ENCODE measurements around the gene KLF7.

Gene KLF7

DNA sequence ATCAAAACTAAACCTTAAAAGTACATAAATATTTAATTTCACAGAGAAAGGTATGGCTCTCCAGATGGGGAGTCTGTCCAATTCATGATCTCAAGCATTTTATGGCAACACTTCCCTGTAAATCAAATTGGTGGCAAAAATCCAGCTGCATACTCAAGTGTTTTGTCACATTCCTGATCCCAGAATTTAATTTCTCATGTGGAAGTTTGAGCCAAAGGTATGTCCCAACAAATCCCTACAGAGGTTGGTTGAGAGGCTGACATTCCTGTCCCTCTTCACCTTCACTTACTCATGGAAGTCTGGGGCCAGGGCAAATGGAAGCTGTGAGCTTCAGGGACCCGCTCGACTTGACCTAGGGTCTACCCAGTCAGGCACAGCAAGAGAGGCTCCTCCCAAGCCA lies 17.7 kb downstream of the KLF7 start:
- FAIRE-seq = no peak

DNA sequence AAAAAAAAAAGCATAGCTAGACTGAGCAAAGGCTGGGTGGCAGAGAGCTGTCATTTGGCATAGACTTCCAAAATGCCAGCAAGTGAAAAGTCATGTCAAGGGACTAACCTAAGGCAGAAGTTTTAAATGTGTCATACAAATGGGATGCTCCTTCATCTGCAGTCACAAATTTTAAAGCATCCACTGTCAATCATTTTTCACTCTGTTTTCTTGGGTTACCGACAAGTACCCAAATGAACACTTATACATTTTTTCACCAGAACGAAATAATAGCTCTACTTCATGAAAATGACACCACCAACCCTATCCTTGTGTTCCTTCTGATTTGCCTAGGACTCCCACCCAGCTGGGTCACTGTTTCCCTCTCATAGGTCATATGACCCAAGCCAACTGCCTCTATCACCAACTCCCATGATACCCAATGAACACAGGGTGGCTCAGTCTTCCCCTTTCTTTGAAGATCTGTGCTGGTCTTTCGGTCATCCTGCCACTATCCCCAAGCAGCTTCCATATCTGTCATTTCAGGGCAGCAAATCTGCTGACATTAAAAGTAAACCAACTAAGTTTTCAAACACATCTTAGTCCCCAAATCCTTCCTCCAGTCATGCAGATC lies 21.5 kb downstream of the KLF7 start:
- no peak for FAIRE-seq

DNA sequence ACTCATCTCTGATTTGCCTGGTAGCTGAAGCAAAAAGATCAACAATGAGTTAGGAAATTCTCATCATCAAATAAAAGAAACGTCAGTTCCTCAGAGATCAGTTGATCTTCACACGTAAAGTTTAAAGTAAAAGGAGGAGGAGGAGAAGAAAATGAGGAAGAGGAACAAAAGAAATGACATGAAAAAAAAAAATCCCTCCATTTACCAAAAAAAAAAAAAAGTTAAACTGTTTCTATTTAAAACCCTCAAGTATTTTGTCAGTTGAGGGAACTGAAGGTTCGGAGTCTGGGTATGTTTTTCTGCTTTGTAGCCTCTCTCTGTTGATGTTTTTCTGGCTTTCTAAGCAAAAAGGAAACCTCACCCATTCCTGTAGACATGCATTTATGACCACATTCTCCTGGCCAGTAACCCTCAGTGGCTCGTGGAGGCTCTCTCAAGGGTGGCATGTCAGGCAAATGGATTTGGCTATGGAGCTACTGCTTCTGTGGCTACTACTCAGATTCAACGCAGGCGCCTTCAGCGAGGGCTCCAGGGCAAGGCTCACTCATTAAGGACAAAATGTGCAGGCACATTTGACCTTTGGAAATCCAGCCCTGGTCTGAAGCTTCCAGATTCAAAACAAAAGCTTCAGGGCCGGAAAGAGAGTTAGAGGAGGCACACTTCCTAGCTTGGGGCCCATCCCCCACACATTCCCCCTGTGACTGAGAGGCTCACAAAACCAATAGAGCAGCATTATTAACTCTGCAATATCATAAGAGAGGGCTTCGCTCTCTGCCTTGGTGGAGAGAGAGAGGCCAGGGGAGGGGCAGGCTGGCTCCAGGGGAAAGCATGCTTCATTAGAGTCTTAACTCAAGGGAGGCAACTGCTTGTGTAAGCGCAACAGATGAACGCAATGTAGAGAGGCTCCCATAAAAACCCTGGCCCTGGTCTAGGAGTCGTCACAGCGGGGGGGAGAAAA lies 22.3 kb downstream of the KLF7 start:
- FAIRE-seq = no peak

DNA sequence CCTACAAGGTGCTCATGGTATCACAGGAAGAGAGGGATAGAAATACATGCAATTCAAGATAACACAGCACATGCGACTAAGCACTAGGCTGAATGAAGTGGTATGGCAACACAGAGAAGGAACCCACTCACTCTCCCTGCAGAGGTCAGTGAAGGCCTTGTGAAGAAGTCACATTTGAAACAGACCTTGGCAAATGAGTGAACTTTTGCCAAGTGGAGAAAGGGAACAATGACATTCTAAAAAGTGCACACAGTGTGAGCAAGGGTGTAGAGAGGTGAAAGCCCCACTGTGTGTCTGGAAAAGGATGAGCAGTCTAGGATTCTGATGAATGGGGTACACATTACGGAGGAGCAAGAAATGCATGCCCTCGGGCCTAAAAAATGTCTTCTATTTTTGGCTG lies 23.3 kb downstream of the KLF7 start:
- no peak for FAIRE-seq

DNA sequence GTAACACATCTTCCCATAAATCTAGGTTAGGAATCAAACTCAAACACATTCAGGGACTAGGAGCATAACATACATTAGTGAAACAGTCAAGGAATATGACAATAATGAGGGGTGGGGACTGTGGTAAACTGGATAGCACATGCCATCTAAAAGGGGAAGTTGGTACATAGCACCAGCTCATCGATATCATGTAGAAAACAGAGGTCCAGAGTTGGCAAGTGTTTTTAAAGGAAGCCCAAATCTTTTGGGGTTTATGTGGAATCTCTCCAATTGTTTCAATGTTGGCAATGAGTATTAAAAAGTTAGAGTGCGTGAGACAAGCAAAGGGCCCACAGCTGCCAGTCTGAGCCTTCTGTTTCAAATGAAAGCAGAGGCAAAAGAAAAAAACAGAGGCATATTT lies 24.4 kb downstream of the KLF7 start:
- FAIRE-seq = no peak

DNA sequence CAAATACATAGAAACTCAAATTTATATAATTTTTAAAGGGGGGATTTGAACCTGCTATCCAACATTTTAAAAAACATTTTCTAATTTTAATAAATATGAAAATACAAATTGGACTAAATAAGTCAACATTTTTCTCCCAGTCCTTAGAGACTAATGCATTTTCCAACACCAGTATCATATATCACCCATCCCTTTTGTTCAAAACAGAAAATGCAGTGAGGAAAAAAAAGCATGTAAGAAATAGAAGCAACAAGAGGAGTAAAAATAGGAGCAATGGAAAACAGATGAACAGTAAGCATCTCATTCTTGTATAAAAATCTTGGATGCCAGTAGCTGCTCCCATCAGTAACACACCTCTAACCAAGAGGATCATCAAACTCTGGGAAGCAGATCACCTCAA lies 25.5 kb downstream of the KLF7 start:
- no peak for FAIRE-seq

DNA sequence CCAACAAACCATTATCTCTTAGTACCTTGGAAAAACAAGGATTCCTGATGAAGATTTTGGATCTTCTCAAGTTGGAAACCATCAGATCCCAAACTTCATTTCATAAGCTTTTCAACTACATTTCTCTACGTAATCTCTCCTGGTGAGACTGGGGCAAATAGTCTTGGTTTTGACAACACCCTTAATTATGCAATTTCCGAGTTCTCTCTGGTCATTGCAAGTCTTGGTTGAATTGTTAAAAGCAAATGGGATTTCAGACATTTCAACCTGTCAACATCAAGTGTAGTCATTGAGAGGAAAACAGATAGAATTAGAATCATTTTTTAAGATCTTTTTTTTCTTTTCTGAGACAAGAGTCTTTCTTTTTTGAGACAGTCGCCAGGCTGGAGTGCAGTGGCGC lies 26.2 kb downstream of the KLF7 start:
- no peak for FAIRE-seq

DNA sequence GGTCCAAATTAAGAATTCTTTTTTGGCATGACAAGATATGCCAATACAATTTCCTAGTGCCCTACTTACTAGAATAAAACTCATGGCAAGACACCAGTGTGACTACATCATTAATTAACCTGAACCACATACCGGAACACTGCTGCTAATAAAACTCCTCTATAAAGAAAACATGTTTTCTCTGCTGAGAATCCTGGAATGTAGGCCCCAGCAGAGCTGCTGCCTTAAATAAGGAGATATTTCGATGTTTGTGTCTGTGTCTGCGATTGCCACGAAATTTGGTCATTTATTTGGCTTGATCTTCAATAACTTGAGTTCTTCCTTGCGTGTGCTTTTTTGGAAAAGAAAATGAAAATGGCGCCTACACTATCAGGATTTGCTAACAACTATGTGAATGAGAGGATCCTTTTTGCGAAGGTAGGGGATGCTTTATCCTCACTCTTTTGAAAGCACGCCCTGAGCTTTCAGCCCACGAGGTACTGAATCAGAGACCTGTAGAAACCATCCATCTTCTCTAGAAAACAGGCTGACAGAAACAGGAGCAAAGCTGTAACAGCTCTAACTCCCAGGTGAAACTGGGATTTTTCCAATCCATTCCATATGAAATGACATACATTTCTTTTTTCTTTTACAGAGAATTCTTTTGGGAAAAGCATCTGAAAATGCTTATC lies 27.0 kb downstream of the KLF7 start:
- FAIRE-seq = no peak

DNA sequence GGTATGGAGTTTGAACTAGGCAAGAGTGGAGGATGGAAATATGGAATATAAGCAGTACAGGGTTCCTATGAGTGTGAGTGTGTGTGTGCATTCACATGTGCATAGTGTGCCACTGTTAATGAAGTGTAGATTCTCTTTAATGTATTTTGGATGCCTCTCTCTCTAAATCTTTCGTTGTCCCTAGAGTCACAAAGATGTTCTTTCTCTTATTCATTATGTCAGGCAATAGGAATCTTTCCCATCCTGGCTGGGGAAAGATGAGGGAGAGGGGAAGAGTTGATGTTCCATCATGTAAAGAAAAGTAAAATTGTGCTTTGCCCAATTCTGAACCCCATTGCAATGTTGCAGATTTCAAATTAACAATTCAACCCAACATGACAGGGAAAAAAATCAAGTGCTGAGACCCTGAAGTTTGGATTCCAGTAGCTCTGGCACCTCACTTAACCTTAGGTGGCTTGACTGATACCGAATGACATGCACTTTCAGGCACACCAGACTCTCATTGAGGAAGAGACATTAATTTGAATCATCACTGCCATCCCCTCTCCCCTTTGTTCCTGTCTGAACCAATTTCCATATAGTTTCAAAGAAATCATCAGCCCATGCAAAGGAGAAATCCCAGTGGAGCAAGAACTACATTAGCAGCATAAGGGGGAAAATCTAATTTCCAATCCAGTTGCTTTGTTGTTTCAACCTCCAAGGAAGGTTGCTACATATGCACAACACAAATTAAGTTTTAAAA lies 28.0 kb downstream of the KLF7 start:
- FAIRE-seq = no peak

DNA sequence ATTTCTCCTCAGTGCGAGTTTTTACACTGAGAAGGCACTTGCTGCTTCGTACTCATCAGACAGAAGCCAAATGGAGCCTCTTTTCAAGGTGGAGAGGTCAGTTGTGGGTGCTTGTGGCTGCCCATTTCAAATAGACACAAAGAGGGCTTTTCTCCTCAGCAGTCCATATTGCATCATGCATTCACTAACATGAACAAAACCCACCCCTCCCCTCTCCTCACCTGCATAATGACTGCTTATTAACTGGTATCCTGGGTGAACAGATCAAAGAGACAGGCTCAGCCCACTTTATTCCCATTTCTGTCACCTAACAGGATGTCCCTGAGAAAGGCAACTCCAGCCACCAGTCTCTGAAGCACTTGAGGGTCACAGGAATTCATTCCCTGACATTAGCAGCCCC lies 28.9 kb downstream of the KLF7 start:
- no peak for FAIRE-seq

DNA sequence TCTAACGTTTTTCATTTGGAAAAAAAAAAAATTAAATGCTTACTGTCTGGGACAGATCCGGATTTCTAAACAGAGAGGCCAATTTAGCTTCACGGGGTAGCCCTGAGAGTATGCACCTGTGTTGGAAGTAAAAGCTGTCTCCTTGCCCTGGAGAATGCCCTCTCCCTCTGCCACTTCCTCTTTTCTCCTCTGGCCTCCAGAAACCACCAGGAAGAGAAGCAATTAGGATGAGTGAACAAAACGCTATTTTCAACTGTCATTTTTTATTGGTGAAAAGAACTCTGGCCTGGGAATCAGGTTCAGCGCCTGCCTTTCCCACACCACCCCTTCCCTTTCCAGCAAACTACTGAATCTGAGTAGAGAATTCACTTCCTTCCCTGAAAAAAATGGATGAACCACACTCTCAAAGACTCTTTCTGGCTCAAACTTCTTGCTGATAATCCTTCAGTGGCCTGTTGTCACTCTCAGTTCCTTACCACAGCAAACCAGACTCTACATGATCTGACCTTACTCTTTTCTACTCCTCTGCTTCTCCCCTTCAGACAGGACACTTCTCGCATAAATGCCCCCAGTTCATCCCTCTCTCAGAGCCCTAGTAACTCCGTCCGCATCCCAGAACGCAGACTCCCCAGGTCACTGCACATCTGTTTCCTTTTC lies 29.8 kb downstream of the KLF7 start:
- no peak for FAIRE-seq

DNA sequence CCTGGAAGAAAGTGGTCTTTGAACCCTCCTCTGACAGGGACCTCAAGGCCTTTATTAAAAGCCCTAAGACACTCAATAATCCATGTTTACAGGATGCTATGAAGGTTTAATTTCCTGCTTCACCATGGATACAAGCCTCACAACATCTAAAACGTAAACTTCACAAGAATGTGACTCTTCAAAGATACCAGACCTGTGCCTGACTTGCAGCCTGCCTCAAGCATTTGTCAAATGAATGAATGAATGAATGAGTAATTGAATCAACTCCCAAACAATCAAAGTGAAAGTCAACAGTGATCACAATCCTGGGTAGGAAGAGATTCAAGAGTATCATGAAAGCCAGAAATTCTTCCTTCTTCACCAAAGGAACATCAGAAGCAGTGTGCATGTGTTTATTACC lies 30.4 kb downstream of the KLF7 start:
- no peak for FAIRE-seq

DNA sequence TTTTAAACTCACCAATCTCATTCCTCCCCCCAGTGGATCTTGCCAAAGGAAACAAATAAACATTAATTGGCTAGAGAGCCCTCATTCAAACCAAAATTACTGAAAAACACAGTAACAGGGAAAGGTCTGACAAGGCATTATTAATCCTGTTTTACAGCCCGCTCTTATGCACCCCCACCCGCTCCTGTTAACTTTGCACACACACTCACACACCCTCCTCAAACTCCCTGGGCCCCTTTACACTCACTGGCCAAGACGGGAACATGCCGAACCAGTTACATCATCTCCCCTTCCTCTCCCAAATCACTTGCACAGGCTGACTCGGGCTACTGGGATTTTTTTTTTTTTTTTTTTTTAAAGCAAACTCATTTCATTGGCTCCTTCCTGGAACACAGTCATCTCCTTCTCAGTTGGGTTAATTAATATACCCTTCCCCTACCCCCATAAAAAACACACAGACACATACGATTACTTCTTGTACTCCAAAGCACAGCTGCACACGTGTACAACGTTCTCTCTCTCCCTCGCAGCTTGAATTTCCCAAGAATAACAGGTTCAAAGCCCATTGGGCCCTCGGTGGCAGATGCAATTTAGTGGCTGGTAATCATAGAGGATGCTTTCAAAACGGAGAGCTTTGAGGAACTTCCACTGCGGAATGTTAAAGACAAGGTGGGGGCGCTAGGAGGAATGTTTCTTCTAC lies 31.8 kb downstream of the KLF7 start:
- no peak for FAIRE-seq

DNA sequence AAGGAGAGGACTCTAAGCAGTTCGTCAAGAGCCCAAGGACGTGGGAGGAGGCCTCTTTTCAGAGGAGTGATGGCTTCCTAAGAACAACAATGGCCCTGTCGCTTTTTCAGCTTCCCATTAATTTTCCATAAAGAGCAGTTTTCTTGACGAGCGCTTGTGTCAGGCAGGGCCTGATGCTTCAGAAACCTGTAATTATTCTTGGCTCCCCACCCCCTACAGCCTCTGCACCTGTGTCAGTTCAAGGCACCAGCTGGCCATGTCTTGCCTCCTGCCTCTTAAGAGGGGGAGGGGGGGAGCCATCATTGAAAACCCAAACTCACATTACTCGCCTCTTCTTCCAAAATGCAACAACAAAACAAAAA lies 32.3 kb downstream of the KLF7 start:
- no peak for FAIRE-seq

DNA sequence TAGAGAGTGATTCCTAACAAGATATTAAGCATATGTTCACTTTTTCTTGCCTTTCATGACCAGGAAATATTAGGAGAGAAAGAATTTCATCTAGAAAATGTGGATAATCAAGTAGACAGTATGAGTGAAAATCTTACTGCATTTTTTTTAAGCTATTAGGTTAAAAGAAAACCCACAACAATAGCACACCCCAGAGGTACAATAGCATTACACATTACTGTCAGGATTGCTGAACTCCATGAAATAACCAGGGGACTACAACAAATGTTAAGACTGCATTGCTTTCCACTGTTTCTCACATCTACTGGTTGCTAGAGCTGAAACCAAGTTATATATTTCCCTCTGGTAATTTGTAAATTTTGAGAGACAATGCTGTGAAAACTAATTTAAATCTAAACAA lies 33.7 kb downstream of the KLF7 start:
- no peak for FAIRE-seq

DNA sequence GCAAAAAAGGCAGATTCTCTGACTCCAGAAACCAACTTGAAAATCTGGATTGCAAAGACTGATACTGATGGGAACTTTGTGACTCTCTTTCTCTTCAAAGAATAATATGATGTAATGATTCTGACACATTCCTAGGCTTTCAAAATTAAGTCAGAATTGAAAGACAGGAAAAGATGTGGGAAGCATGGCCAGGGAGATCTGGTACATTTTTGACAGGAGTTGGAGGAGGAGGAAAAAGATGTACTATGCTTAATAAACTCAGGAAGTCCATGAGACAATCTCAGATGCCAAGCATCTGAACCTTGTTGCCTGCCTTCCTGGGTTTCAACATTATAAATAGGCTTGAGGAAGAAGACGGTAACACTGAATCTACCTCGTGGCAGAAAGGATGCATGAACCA lies 34.2 kb downstream of the KLF7 start:
- FAIRE-seq = no peak

DNA sequence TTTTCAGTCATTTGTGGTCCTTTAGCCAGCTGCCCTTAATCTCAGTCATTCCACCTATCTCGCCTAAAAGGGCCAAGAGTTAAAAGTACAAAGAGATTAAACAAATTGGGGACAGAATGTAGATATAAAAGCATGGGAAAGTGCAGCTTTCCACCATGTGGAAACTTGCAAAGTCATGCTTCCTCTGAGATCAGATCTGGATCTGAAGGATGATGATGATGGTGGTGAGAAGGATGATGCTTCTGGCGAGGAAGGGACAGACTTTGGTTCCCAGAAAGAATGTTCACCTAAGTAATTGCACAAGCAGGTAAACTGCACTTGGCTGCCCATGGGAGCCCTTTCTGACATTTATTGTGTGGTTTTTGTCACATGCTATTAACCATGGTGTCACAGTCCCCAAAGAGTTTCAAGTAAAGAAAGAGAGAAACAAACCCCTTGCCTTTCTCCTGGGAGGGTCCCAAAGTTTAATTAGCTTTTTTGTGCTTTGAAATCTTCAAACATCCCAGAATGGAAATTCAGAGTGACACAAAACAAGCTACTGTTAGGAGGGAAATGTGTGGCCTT lies 34.7 kb downstream of the KLF7 start:
- no peak for FAIRE-seq

DNA sequence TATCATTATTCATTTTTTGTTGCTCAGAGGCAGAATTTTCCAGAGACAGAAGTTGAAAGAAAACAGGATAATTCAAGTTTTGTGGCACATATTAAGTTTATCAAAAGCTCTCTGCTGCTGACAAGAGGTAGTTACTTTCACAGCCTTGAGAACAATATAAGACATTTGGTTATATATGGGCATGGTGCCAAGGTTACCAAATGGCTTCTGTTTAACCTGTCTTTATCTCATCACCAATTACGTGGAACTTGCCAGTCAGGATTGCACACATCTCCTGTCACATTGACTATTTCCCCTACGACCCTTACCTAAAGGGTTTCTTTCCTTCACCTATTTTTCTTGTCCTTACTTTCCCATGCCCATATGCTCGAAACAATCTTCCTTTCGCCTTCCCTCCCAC lies 35.9 kb downstream of the KLF7 start:
- FAIRE-seq = no peak

DNA sequence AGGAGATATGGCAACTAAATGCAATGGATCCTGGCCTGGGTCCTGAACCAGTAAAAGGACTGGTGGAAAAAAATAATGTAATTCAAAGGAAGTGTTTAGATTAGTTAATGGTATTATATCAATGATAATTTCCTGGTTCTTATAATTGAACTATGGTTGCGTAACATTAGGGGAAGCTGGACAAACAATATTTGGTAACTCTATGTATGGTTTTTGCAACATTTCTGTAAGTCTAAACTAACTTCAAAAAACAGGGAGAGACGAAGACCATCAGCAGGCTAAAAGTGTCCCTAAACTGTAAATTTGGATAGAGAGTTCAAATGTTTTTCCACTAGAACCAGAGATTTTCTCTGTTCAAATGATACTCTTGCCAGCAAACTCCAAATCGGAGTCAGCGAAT lies 36.9 kb downstream of the KLF7 start:
- FAIRE-seq = no peak

DNA sequence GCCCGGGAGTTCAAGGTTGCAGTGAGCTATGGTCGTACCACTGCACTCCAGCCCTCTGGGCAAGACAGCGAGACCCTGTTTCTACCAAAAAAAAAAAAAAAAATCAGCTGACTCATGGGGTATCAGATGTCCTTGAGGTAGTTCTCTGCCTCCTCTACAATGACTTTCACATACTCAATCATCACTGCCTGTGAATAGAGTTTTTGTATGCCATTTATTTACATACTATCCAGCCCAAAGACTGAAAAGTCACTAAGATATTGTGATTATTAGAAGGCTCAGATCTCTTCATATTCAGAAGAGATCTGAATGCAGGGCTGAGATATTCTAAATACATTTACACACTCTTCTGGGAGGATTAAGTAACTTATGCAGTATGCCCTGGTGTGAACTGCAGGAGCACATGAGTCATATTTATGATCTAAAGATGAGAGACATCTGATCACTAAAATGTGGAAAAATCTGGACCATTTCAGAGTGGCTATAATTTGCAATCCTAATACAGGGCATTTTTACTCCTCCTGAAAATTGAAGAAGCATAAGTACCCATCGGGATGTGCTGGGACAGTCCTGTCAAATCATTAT lies 38.9 kb downstream of the KLF7 start:
- no peak for FAIRE-seq

DNA sequence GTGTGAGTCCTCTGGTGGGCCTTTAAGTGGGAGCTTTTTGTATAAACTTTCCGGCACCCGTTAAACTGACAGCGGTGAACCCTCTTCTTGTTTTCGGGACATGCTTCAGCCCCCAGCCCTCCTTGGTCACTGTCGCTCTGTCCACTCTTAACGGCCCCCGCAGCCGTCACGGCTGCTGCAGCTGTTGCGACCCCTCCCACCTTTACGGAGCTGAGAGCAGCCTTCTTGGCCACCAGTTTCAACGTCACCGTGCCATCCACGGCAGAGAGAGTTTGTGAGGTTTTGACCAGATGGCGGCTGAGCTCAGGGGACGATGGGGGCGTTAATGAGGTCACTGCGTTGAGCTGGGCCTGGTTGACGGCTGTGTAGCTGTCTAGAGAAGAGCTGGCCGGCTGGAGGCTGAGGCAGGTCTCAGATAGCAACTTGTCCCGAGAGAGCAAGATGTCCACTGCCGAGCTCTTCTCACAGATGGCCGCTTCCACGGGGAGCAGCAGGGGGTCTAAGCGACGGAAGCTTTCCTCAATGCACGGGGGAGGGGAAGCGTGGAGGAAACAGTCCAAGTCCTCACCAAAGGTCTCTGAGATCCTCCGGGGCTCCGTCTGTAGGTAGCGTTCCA lies 41.9 kb downstream of the KLF7 start:
- FAIRE-seq = no peak

Measured in G401.6 (cell line).